Measurements from ENCODE around the gene LCN6.

DNA sequence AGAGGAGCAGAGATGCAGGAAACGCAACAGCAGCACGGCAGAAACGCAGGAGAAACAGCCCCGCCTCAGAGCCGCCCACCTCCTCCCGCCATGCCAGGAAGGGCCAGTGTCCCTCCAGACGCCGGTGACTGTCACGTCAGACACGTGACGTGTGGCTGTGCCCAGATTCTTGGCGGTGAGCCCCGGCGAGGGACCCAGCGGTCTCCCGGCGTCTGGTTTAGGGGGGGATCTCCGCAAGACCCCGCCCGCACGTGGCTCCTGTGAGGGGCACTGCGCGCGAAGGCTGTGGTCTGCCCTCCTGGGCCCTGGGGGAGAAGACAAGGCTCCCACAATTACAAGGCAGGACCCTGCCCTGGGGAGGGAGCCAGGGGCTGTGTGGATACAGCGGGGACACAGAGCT lies 12.1 kb upstream of the LCN6 start:
- no peak for TF ChIP-seq CTCF (conservative IDR thresholded peaks at IDR 0.05; ENCODE audit: low read length)
- no peak for TF ChIP-seq EZH2phosphoT487 (IDR thresholded peaks at IDR 0.05; ENCODE audit: borderline replicate concordance)

Data from Loucy (cell line).